Stimulated activated CD4-positive, alpha-beta T cell treated with anti-CD3 and anti-CD28 coated beads, Interleukin-4, amount 100 ng/mL, for 4 hours (primary cell): ENCODE measurements around the gene PPP6R1.
A peak's percentile ranks its signal among the peaks of the same experiment; 100 is the strongest.
"Not testable (repeated sequence)": the region's sequence is repeated elsewhere in the genome, so short reads cannot be mapped to it uniquely, and the experiment has no call there.

Source experiments
- DNase-seq, 2 experiments: peaks; one replicate each; pipeline ENCODE4 v3.0.0-alpha.2; 2020

PPP6R1 gene

DNA sequence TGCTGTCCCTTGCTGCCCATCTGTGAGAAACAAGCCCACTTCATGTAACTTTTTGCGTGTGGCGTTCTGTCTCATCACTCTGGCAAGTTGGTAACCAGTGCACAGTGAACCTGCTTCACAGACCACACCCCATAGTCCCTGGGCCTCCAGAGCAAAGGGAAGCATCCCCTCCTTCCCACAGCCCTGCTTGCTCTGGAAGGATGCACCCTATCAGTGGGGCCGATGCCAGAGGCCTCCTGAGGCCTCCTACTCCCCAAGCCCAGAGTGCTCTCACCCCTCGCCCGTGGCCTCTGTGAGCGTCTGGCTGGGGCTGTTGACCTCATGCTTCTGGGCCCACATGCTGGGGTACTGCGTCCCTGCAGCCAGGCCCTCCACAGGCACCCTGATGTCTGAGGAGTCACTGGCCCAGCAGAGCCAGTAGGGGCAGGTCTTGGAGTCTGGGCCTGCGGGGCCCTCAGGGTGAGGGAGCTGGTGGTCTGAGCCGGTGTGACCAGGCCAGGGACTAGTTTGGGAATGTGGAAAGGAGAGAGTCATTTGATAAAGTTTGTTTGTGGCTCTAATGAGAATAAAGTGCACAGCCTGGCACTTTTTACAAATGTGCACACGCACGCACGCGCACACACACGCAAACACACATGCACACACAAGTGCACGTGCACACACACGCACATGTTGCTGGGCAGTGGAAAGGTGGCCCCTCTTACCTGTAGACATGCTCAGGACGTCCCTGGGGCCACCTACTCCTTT, 35.4 kb downstream of the PPP6R1 start:
- no peak for DNase-seq

- DNase-seq = no peak
These were observed 38.3 kb downstream of the PPP6R1 start for GRCh38 chr19:55220525-55220924.

DNA sequence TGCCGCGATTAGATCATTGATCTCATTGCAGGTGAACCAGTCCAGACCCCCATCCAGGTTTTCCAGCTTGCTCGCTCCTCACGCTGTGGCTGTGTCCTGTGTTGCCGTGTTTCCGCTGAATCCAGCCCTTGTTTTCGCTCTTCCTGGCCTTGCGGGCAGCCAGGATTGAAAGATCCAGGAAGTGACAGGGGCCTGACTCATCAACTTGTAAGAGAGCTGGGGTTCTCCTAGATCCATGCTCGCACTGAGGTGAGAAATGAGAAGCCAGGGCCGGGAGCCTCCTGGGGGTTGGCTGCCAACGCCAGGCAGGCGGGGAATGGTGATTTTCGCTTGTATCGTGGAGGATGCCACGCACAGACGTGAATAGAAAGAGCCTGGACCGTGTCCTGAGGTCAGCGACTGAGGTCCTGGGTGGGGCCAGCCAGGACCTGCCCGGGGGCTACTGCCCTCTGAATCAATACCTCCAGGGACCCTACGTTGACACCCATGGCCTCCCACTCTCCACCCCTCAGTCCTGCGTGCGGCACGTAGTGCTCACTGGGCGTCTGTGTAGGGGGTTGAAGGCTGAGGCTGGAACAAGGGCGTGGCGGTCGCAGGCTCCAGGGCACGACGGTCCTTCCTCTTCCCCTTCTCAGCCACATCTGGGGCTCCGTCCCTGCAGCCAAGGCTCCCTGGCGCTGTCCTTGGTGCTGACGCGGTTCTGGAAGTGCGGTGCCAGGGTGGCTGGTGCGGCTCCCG, 42.2 kb downstream of the PPP6R1 start:
- DNase-seq = peak; percentile 12 to 49

- no peak for DNase-seq
These were observed 45.3 kb downstream of the PPP6R1 start for GRCh38 chr19:55213547-55213946.

DNA sequence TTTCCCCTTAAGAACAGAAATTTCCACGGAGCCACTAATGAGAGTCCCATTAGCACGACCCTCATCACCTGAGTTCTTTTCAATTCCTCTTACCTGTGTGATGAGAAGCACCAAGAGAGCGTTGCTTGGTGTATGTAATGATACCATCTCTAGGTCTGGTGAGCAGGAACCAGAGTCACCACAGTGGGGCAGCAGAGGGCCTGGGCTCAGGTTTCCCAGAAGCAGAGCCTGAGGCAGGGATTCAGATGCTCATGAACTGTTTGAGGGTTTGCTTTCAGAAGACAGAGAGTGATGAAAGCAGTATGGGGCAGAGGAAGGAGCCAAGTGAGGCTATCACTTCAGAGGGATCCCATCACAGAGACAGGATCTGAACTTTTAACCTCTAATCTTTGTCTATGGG, 46.4 kb downstream of the PPP6R1 start:
- DNase-seq = peak; percentile 17 to 45

- no peak for DNase-seq
These were observed 48.9 kb downstream of the PPP6R1 start for GRCh38 chr19:55209693-55210472.

GRCh38 chr19:55208880-55209692, 49.7 kb downstream of the PPP6R1 start, which contains the start of gene PTPRH:
Gene PTPRH, minus strand, starts transcription at chr19:55209501. Its CDS starts 68 bp downstream, at chr19:55209433.
- no peak for DNase-seq

GRCh38 chr19:55206664-55207500, 51.9 kb downstream of the PPP6R1 start:
- DNase-seq = peak; percentile 32 to 46

DNA sequence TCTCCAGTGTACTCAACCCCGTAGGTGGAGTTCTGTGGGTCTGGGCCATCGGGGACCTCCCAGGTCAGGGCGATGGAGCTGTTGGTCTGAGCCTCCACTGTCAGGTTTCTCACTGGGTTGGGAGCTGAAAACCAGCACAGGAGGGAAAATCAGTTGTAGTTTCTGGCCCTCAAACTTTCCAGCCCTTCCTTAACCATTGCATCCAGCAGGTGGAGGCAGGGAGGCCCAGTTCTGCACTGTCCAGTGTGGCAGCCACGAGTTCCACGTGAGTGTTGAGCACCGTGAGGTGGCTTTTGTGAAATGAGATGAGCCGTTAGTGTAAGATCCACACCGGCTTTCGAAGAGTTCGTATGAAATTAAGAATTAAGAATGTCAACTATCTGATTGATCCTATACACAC, 56.6 kb downstream of the PPP6R1 start:
- not testable (repeated sequence) for DNase-seq

GRCh38 chr19:55199620-55200204, 59.1 kb downstream of the PPP6R1 start:
- DNase-seq = no peak

DNA sequence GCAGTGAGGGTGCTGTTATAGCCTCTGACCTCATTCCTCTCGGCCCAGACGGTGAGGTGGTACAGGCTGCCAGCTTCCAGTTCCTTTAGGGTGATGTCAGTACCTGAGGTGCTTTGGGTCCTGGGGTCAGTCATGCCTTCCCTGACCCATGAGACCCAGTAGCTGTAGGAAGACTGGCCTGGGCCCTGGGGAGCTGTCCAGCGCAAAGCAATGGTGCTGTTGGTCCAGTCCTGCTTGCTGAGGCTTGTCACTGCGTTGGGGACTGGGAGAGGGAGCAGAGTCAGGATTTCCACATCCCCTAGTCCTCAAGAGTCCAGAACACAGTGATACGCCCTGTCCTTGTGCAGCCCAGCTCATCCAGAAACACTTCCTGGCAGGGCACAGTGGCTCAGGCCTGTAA, 60.2 kb downstream of the PPP6R1 start:
- DNase-seq = no peak

DNA sequence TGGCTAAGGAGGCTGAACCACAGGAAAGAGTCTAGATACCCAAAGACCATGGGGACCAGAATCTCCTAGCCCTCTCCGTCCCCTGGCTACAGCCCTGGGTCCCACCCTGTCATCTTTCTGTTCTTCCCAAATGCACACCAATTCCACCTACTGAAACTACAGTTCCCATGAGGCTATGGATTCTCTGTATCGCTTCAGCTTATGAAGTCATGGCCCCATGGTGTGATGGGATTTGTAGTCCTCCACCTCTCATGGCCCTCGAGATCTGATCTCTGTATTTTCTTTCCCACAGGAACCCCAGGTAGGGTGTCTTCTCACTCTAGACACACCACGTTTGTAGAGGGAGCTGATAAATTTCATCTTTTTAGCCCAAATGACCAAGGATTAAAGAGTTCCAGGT, 61.3 kb downstream of the PPP6R1 start:
- DNase-seq = no peak

DNA sequence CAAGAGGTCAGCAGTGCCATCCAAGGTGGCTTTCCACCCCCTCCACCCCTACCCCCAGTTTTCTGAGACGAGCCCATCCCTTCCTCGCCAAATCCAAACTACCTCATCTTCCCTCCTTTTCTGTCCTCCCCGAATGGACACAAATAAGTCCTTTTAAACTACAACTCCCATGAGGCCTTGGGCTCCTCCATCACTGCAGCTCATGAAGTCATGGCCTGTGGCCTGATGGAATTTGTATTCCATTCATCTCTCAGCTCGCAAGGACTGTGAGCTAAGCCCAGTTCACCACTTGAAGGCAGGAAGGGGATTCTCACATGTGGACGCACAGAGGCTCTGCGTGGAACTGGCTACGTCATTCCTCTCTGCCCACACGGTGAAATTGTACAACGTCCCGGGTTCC, 62.0 kb downstream of the PPP6R1 start:
- DNase-seq = no peak

- no peak for DNase-seq
These were observed 65.3 kb downstream of the PPP6R1 start for GRCh38 chr19:55193481-55193880.

- DNase-seq = no peak
These were observed 69.4 kb downstream of the PPP6R1 start for GRCh38 chr19:55189403-55189835.

DNA sequence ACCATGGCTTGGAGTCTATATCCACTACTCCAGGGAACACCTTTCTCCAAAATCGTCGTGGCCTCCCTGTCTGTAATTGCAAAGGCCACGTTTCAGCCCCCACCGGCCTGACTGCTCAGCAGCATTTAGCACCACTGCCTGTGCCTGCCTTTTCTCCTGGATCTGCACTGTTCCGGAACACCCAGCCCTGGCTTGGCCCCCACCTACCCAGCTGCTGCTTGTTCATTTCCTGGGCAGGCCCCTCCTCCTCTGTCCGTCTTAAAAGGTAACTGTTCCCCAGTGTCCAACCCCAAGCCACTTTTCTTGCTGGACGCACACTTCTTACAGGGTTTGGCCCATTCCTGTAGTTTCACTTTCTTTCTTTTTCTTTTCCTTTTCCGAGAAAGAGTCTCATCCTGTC, 70.2 kb downstream of the PPP6R1 start:
- DNase-seq = no peak

DNA sequence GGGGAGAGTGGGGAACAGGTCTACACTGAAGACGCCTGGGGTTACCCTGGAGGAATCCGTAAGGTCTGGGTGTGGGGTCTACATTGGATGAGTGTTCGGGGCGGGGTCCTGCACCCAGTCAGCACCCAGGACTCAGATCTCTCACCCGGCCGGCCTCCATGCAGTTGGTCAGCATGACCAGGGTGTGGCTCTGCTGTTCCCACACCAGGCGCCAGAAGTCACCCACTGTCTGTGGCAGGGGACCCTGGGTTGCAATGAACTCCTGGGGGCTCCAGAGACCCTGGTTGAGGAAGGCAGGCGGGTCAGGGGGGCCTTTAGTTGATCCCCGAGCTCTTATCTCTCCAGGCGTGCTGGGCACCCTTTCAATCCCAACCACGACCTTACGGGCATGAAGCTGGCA, 72.7 kb downstream of the PPP6R1 start:
- no peak for DNase-seq

DNA sequence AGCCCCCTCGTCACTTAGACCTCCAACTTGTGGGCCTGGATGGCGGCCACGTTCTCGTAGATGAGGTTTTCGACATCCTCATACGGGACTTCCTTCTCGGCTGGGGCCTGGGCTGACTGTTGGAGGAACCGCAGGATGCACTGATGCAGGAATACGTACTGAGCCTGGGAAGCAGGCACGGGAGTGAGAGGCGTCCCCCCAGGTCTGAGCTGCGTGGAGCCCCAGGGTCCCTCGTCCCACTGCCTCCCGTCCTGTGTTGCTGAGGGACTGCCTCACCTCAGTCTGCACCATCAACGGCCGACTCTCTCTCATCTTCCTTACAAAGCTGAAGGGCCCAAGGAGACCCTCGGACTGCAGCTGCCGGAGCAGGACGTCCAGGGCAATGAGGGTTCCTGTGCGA, 77.1 kb downstream of the PPP6R1 start:
- no peak for DNase-seq
